Body of pancreas (tissue), 4 donors: ENCODE measurements around the gene RMI2. TPM values are rescaled to one million over a fixed set of nuclear protein-coding genes. Genes with fewer than 3 reads are reported as not detected.

Experiments used
- ATAC-seq: fragments of 150-250 bp; one replicate; pipeline ENCODE4 v1.9.1; 2016
- DNase-seq, 4 donors: peaks; one replicate each; pipeline ENCODE4 v3.0.0-alpha.2; 2019
- H3K27ac ChIP-seq, 4 donors: fragments of 200-600 bp; sonication (generic); 1 replicate in 3 of 4; 2 replicates in 1 of 4; pipeline versions ENCODE4 v1.5.1 to v1.6.1; 2016 to 2019; ENCODE audit warnings: mild to moderate bottlenecking in 1 of 4, mixed read lengths in 1 of 4, moderate library complexity in 1 of 4
- H3K27me3 ChIP-seq, 2 donors: fragments of 200-600 bp; sonication (generic); one replicate each; pipeline ENCODE4 v1.6.0; 2016; ENCODE audit warnings: mild to moderate bottlenecking in 1 of 2
- H3K36me3 ChIP-seq, 2 donors: fragments of 200-600 bp; sonication (generic); replicated peaks in 1 of 2; 2 replicates each; pipeline ENCODE4 v1.5.1; 2016; ENCODE audit warnings: low read depth in 2 of 2; ENCODE audit not compliant: insufficient read depth in 1 of 2
- H3K4me1 ChIP-seq: fragments of 200-600 bp; sonication (generic); one replicate; pipeline ENCODE4 v1.6.0; 2016
- H3K4me3 ChIP-seq, 2 donors: fragments of 200-600 bp; sonication (generic); 1 replicate in 1 of 2; 2 replicates in 1 of 2; pipeline ENCODE4 v1.5.1; 2016 to 2019
- H3K9me3 ChIP-seq, 3 donors: fragments of 200-600 bp; sonication (generic); 1 replicate in 2 of 3; 2 replicates in 1 of 3; pipeline ENCODE4 v1.5.1; 2016
- CTCF ChIP-seq, 7 experiments: fragments of 450-650 bp in 4 of 7; fragments of 200-600 bp in 3 of 7; sonication (generic) in 3 of 7; IDR thresholded peaks; one replicate each; pipeline ENCODE4 v1.5.1; 2016 to 2019; ENCODE audit warnings: antibody characterized with exemption in 7 of 7
- POLR2A ChIP-seq, 3 donors: fragments of 450-650 bp; IDR thresholded peaks; one replicate each; pipeline ENCODE4 v1.6.1; 2016; ENCODE audit warnings: antibody characterized with exemption in 3 of 3, mild to moderate bottlenecking in 2 of 3
- WGBS, 2 donors: methylation state at CpG; one replicate each; pipeline ENCODE4 v1.1.5; 2017; 5-methylcytosine and 5-hydroxymethylcytosine counted together
- intact Hi-C: fragments of 100-400 bp; cut with DNase I; formaldehyde crosslinking; loops from one replicate; pipeline ENCODE4 v1.15.1; 2023
- total RNA-seq, 2 donors: library from RNA; depleted of rRNA; stranded (reverse); fragments of >200 nt; gene quantifications; one replicate each; pipeline ENCODE4 v1.1.0, GENCODE V29; 2016

RMI2 gene
- total RNA-seq, 2 donors from 2014 or later: 1.3 to 3.0 TPM

GRCh38 chr16:11327277-11328171 is 17.7 kb upstream of the RMI2 start:
- intact Hi-C loops: no loop called here
- Histone ChIP-seq H3K27ac (no peak overlapping the region), H3K4me1 (no peaks in the 10 kb centered on the region), H3K27me3 (no peaks in the 10 kb centered on the region), H3K9me3 (no peaks in the 10 kb centered on the region), H3K36me3 (no peaks in the 10 kb centered on the region), H3K4me3 (no peak overlapping the region)
- TF ChIP-seq POLR2A (IDR thresholded peaks at IDR 0.05): no peak
- TF ChIP-seq CTCF (IDR thresholded peaks at IDR 0.05): no peak
- DNase-seq (no peak), ATAC-seq (no peak)
- WGBS, 2 donors: 90 to 94% methylated on average over 23 of the region's 23 CpGs

- no peaks in the 10 kb centered on the region for H3K4me1 ChIP-seq
- intact Hi-C loops: no loop called here
- H3K36me3 ChIP-seq: no peaks in the 10 kb centered on the region
- no peak overlapping the region for H3K4me3 ChIP-seq
- ATAC-seq: peak; percentile 64
- no peaks in the 10 kb centered on the region for H3K27me3 ChIP-seq
- TF ChIP-seq CTCF (IDR thresholded peaks at IDR 0.05): no peak
- TF ChIP-seq POLR2A (IDR thresholded peaks at IDR 0.05): no peak
- H3K9me3 ChIP-seq: no peaks in the 10 kb centered on the region
- 56 to 67% methylated on average over 11 to 12 of the region's 12 CpGs for WGBS, 2 donors
- DNase-seq: peak; percentile 23 to 71 (median 41)
- no peak overlapping the region for H3K27ac ChIP-seq
These were observed 16.8 kb upstream of the RMI2 start for GRCh38 chr16:11328172-11329070.

GRCh38 chr16:11329071-11329491 is 16.2 kb upstream of the RMI2 start:
- intact Hi-C loops: no loop called here
- ATAC-seq (no peak), DNase-seq (no peak)
- TF ChIP-seq POLR2A (IDR thresholded peaks at IDR 0.05) (no peak), CTCF (IDR thresholded peaks at IDR 0.05) (no peak)
- Histone ChIP-seq H3K36me3 (no peaks in the 10 kb centered on the region), H3K27ac (no peak overlapping the region), H3K27me3 (no peaks in the 10 kb centered on the region), H3K4me1 (no peaks in the 10 kb centered on the region), H3K4me3 (no peak overlapping the region), H3K9me3 (no peaks in the 10 kb centered on the region)
- 43% methylated on average over 6 of the region's 6 CpGs for WGBS, 2 donors

- H3K27me3 ChIP-seq: no peaks in the 10 kb centered on the region
- ATAC-seq: no peak
- TF ChIP-seq POLR2A (IDR thresholded peaks at IDR 0.05): no peak
- no peak for TF ChIP-seq CTCF (IDR thresholded peaks at IDR 0.05)
- no peaks in the 10 kb centered on the region for H3K4me1 ChIP-seq
- no peak overlapping the region for H3K27ac ChIP-seq
- H3K36me3 ChIP-seq: no peaks in the 10 kb centered on the region
- 73 to 74% methylated on average over 3 of the region's 3 CpGs for WGBS, 2 donors
- intact Hi-C loops: no loop called here
- no peak overlapping the region for H3K4me3 ChIP-seq
- H3K9me3 ChIP-seq: no peaks in the 10 kb centered on the region
- no peak for DNase-seq
These were observed 15.4 kb upstream of the RMI2 start for GRCh38 chr16:11329891-11330290.
